KMS-11 (cell line): ENCODE data around the gene HACD3.
"Not testable (repeated sequence)": the region's sequence is repeated elsewhere in the genome, so short reads cannot be mapped to it uniquely, and the experiment has no call there.

Source experiments
- H2AFZ ChIP-seq: fragments of 200-600 bp; sonication (generic); 2 replicates; pipeline ENCODE4 v1.6.1; 2016; ENCODE audit warnings: antibody characterized with exemption, mixed run types, low read depth
- H3K27ac ChIP-seq: fragments of 200-600 bp; sonication (generic); 2 replicates; pipeline ENCODE4 v1.6.1; 2016; ENCODE audit warnings: mild to moderate bottlenecking, mixed run types
- H3K27me3 ChIP-seq: fragments of 200-600 bp; sonication (generic); 2 replicates; pipeline ENCODE4 v1.6.1; 2017; ENCODE audit warnings: mild to moderate bottlenecking, low read depth, mixed run types, moderate library complexity; ENCODE audit not compliant: insufficient read depth
- H3K36me3 ChIP-seq: fragments of 200-600 bp; sonication (generic); 2 replicates; pipeline ENCODE4 v1.6.1; 2017; ENCODE audit warnings: mild to moderate bottlenecking, mixed run types; ENCODE audit not compliant: insufficient read depth
- H3K4me1 ChIP-seq: fragments of 200-600 bp; sonication (generic); 2 replicates; pipeline ENCODE4 v1.6.1; 2016; ENCODE audit warnings: mild to moderate bottlenecking, low read depth, mixed run types; ENCODE audit not compliant: poor library complexity, severe bottlenecking
- H3K4me2 ChIP-seq: fragments of 200-600 bp; sonication (generic); 2 replicates; pipeline ENCODE4 v1.7.0; 2016; ENCODE audit warnings: mild to moderate bottlenecking, mixed run types
- H3K4me3 ChIP-seq: fragments of 200-600 bp; sonication (generic); IDR thresholded peaks from 2 replicates; pipeline ENCODE4 v1.6.1; 2017; ENCODE audit warnings: low read depth, low read length, mixed read lengths; ENCODE audit not compliant: insufficient read depth
- H3K79me2 ChIP-seq: fragments of 200-600 bp; sonication (generic); 2 replicates; pipeline ENCODE4 v1.6.1; 2016; ENCODE audit warnings: low read depth, mixed run types; ENCODE audit not compliant: insufficient read depth
- H3K9ac ChIP-seq: fragments of 200-600 bp; sonication (generic); 2 replicates; pipeline ENCODE4 v1.6.1; 2016; ENCODE audit warnings: mild to moderate bottlenecking, mixed run types
- H4K20me1 ChIP-seq: fragments of 200-600 bp; sonication (generic); 2 replicates; pipeline ENCODE4 v1.6.1; 2016; ENCODE audit warnings: mild to moderate bottlenecking, mixed run types; ENCODE audit not compliant: insufficient read depth
- CTCF ChIP-seq: fragments of 200-600 bp; sonication (generic); conservative IDR thresholded peaks from 2 replicates; pipeline ENCODE4 v1.6.1; 2017; ENCODE audit warnings: low read depth, mild to moderate bottlenecking, antibody characterized with exemption, low read length, moderate library complexity, mixed read lengths

Gene HACD3

GRCh38 chr15:65535192-65535591 lies 4.9 kb downstream of the HACD3 start:
- peaks cover 4% of the 10 kb centered on the region; the same call in 1 of the 2 replicates for H4K20me1 ChIP-seq

GRCh38 chr15:65540314-65540713 lies 10.1 kb downstream of the HACD3 start:
- no peak overlapping the region for H3K27ac ChIP-seq
- H3K79me2 ChIP-seq, result peaks cover 94% of the 10 kb centered on the region; the same call in 1 of the 2 replicates
- H3K9ac ChIP-seq, result no peak overlapping the region
- TF ChIP-seq CTCF, result no peak
- H3K27me3 ChIP-seq, result no peaks in the 10 kb centered on the region
- H3K4me2 ChIP-seq, result no peak overlapping the region
- H3K36me3 ChIP-seq, result no peaks in the 10 kb centered on the region
- peaks cover 9% of the 10 kb centered on the region; the same call in 1 of the 2 replicates for H4K20me1 ChIP-seq
- H2AFZ ChIP-seq, result no peak overlapping the region
- no peak overlapping the region for H3K4me3 ChIP-seq
- H3K4me1 ChIP-seq, result no peaks in the 10 kb centered on the region

More at GRCh38 chr15:65535192-65535591, 4.9 kb downstream of the HACD3 start:
- Histone ChIP-seq H3K27me3 (no peaks in the 10 kb centered on the region), H3K27ac (no peak overlapping the region), H3K4me3 (no peak overlapping the region), H2AFZ (no peak overlapping the region), H3K79me2 (peaks cover 98% of the 10 kb centered on the region), H3K36me3 (no peaks in the 10 kb centered on the region), H3K4me2 (no peak overlapping the region), H3K4me1 (peaks cover 21% of the 10 kb centered on the region), H3K9ac (no peak overlapping the region)
- TF ChIP-seq CTCF, result no peak

- Histone ChIP-seq H3K27me3 (no peaks in the 10 kb centered on the region), H3K36me3 (no peaks in the 10 kb centered on the region), H3K4me1 (no peaks in the 10 kb centered on the region), H3K4me2 (no peak overlapping the region), H2AFZ (no peak overlapping the region), H3K79me2 (peaks cover 93% of the 10 kb centered on the region; the same call in 1 of the 2 replicates), H3K9ac (no peak overlapping the region), H3K4me3 (no peak overlapping the region), H4K20me1 (peaks cover 12% of the 10 kb centered on the region; the same call in 1 of the 2 replicates), H3K27ac (no peak overlapping the region)
- no peak for TF ChIP-seq CTCF
Observed at GRCh38 chr15:65541231-65541820, 11.1 kb downstream of the HACD3 start.

- Histone ChIP-seq H2AFZ (no peak overlapping the region), H3K9ac (no peak overlapping the region), H4K20me1 (peaks cover 19% of the 10 kb centered on the region), H3K4me1 (peaks cover 29% of the 10 kb centered on the region), H3K27me3 (no peaks in the 10 kb centered on the region), H3K79me2 (peaks cover 64% of the 10 kb centered on the region), H3K36me3 (no peaks in the 10 kb centered on the region), H3K27ac (no peak overlapping the region), H3K4me2 (no peak overlapping the region), H3K4me3 (no peak overlapping the region)
- no peak for TF ChIP-seq CTCF
Observed at GRCh38 chr15:65547841-65548240, 17.6 kb downstream of the HACD3 start.

- not testable (repeated sequence) for H3K27ac ChIP-seq, H3K27me3 ChIP-seq, H2AFZ ChIP-seq, H3K36me3 ChIP-seq, H3K9ac ChIP-seq, H3K4me3 ChIP-seq, H3K4me2 ChIP-seq
- H4K20me1 ChIP-seq, result peaks cover 14% of the 10 kb centered on the region
- H3K79me2 ChIP-seq, result peaks cover 51% of the 10 kb centered on the region
- H3K4me1 ChIP-seq, result peaks cover 29% of the 10 kb centered on the region
Observed at GRCh38 chr15:65549288-65549687, 19.0 kb downstream of the HACD3 start.
